ENCODE results near the gene ATXN10. TPM values are rescaled to one million over a fixed set of nuclear protein-coding genes. Genes with fewer than 3 reads are reported as not detected.

The ATXN10 gene
- total RNA-seq, 1 experiment from 2014 or later, result 135 TPM

DNA sequence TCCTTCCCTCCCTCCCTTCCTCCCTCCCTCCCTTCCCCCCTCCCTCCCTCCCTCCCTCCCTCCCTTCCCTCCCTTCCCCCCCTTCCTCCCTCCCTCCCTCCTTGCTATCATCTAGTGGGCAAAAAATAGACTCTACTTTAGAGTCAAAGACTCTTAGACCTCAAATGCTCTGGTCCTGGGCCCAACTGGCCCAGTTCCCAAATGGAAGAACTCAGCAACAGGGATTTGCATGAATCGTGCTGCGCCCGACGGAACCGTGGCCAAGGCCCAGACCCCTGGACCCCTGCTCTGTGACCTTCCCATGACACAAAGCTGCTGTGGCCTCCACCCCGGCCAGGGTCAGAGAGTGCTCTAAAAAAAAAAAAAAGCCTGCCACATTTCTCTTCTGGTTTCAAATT lies 207.9 kb downstream of the ATXN10 start:
- intact Hi-C loops (cut with micrococcal nuclease), result no loop called here
- Histone ChIP-seq H3K79me2 (ENCODE audit: insufficient read depth, low read length) (no peaks in the 10 kb centered on the region), H4K20me1 (ENCODE audit: insufficient read depth) (no peaks in the 10 kb centered on the region), H3K27ac (ENCODE audit: low read depth, low read length) (no peak overlapping the region), H3K36me3 (ENCODE audit: control insufficient read depth in 1 of 2, insufficient read depth in 2 of 2, low read length in 2 of 2) (no peaks in the 10 kb centered on the region), H3K4me2 (ENCODE audit: low read length) (no peak overlapping the region), H3K9me2 (ENCODE audit: insufficient read depth) (no peaks in the 10 kb centered on the region), H3K4me3 (replicated peaks in 1 of 2; ENCODE audit: low read depth in 1 of 2, low read length in 2 of 2) (no peak overlapping the region), H2AFZ (ENCODE audit: low read depth, low read length, poor library complexity, severe bottlenecking) (no peak overlapping the region), H3K27me3 (ENCODE audit: insufficient read depth, low read length) (no peaks in the 10 kb centered on the region), H3K9me3 (ENCODE audit: control insufficient read depth in 1 of 2, insufficient read depth in 1 of 2, low read depth in 1 of 2, low read length in 2 of 2) (no peaks in the 10 kb centered on the region), H3K9ac (ENCODE audit: low read length) (no peak overlapping the region), H3K4me1 (ENCODE audit: control insufficient read depth in 1 of 2, insufficient read depth in 2 of 2, low read length in 2 of 2) (peaks cover 4 to 14% of the 10 kb centered on the region in 2 experiments)
- TF ChIP-seq ZFX (IDR thresholded peaks at IDR 0.05), result no peak
- no TSS peak for BruUV-seq (replicated peaks)
- ChIA-PET RAD21 (ENCODE audit: low non-redundant PET in 1 of 2, low total read pairs in 2 of 2, uncharacterized antibody in 2 of 2, unreplicated experiment in 2 of 2) (no interaction called here), CTCF (no interaction called here), POLR2A (no interaction called here)
- ATAC-seq (no peak), DNase-seq (ENCODE audit: low read depth, low spot score) (no peak)

DNA sequence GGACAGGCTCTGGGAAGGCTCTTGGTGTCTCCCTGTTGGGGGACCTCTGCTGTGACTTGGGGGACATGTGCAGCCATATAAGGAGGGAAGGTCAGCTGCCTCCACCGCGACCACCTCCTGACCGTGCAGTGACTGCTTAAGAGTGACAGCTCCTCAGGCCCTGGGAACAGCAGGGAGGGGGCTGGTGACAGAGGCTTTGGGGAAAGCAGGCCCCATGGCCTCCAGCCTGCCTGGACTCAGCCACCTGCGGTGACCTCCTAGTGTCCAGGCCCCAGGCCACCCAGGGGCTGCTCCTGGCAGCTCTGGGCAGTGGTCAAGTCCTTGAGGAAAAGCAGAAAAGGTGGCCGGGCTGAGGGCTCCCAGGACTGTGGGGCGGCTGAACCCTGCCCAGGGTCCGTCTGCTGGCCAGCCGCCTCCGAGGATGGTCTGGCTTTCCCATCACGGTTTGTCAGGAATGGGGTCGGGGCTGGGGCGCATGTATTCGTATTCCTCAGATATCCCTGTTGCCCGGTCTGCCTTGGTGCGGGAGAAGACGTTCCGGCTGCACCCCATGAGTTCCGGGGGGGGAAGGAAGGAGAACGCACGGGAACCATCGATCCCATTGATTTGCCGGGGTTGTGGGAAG lies 208.6 kb downstream of the ATXN10 start:
- intact Hi-C loops (cut with micrococcal nuclease), result no loop called here
- ChIA-PET POLR2A (no interaction called here), CTCF (no interaction called here), RAD21 (ENCODE audit: low non-redundant PET in 1 of 2, low total read pairs in 2 of 2, uncharacterized antibody in 2 of 2, unreplicated experiment in 2 of 2) (no interaction called here)
- Histone ChIP-seq H3K9me2 (ENCODE audit: insufficient read depth) (no peaks in the 10 kb centered on the region), H2AFZ (ENCODE audit: low read depth, low read length, poor library complexity, severe bottlenecking) (no peak overlapping the region), H3K9me3 (ENCODE audit: control insufficient read depth in 1 of 2, insufficient read depth in 1 of 2, low read depth in 1 of 2, low read length in 2 of 2) (no peaks in the 10 kb centered on the region), H3K9ac (ENCODE audit: low read length) (no peak overlapping the region), H4K20me1 (ENCODE audit: insufficient read depth) (no peaks in the 10 kb centered on the region), H3K27me3 (ENCODE audit: insufficient read depth, low read length) (no peaks in the 10 kb centered on the region), H3K4me1 (ENCODE audit: control insufficient read depth in 1 of 2, insufficient read depth in 2 of 2, low read length in 2 of 2) (peaks cover 4 to 14% of the 10 kb centered on the region in 2 experiments), H3K4me2 (ENCODE audit: low read length) (no peak overlapping the region), H3K4me3 (replicated peaks in 1 of 2; ENCODE audit: low read depth in 1 of 2, low read length in 2 of 2) (no peak overlapping the region), H3K27ac (ENCODE audit: low read depth, low read length) (no peak overlapping the region), H3K36me3 (ENCODE audit: control insufficient read depth in 1 of 2, insufficient read depth in 2 of 2, low read length in 2 of 2) (no peaks in the 10 kb centered on the region), H3K79me2 (ENCODE audit: insufficient read depth, low read length) (no peaks in the 10 kb centered on the region)
- TF ChIP-seq POLR2A (IDR thresholded peaks at IDR 0.05; ENCODE audit: borderline replicate concordance, extremely low read depth, insufficient read depth, insufficient read length), result no peak
- no peak for TF ChIP-seq ELF1 (IDR thresholded peaks at IDR 0.05; ENCODE audit: borderline replicate concordance, low read depth)
- no peak for TF ChIP-seq EGR1 (IDR thresholded peaks at IDR 0.05; ENCODE audit: low read depth)
- TF ChIP-seq SP1 (IDR thresholded peaks at IDR 0.05; ENCODE audit: low read depth), result no peak
- no peak for TF ChIP-seq TCF7L2 (IDR thresholded peaks at IDR 0.05; ENCODE audit: borderline replicate concordance, extremely low read depth, insufficient read depth, insufficient read length)
- no peak for TF ChIP-seq YY1 (IDR thresholded peaks at IDR 0.05; ENCODE audit: extremely low read depth, insufficient replicate concordance, low read depth, low read length)
- no peak for TF ChIP-seq SRF (IDR thresholded peaks at IDR 0.05; ENCODE audit: low read depth)
- TF ChIP-seq JUND (IDR thresholded peaks at IDR 0.05), result no peak
- TF ChIP-seq, protein P1, sequence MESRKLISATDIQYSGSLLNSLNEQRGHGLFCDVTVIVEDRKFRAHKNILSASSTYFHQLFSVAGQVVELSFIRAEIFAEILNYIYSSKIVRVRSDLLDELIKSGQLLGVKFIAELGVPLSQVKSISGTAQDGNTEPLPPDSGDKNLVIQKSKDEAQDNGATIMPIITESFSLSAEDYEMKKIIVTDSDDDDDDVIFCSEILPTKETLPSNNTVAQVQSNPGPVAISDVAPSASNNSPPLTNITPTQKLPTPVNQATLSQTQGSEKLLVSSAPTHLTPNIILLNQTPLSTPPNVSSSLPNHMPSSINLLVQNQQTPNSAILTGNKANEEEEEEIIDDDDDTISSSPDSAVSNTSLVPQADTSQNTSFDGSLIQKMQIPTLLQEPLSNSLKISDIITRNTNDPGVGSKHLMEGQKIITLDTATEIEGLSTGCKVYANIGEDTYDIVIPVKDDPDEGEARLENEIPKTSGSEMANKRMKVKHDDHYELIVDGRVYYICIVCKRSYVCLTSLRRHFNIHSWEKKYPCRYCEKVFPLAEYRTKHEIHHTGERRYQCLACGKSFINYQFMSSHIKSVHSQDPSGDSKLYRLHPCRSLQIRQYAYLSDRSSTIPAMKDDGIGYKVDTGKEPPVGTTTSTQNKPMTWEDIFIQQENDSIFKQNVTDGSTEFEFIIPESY (IDR thresholded peaks at IDR 0.05; ENCODE audit: extremely low read depth, insufficient replicate concordance, low read length), result no peak
- no peak for TF ChIP-seq ZFX (IDR thresholded peaks at IDR 0.05)
- TF ChIP-seq CEBPB (IDR thresholded peaks at IDR 0.05; ENCODE audit: low read depth), result no peak
- no TSS peak for BruUV-seq (replicated peaks)
- DNase-seq (ENCODE audit: low read depth, low spot score), result no peak
- ATAC-seq, result no peak
